Sigmoid colon (tissue), 7 donors: ENCODE results near the gene GOLGA7B. TPM values are rescaled to one million over a fixed set of nuclear protein-coding genes. Genes with fewer than 3 reads are reported as not detected.
"Not testable (repeated sequence)": the region's sequence is repeated elsewhere in the genome, so short reads cannot be mapped to it uniquely, and the experiment has no call there.

Experiments used
- DNase-seq: peaks from one replicate; pipeline ENCODE4 v3.0.0-alpha.2; 2019
- H3K27ac ChIP-seq, 4 donors: fragments of 200-600 bp; sonication (generic); one replicate each; pipeline ENCODE4 v1.5.1; 2016 to 2019; ENCODE audit warnings: mild to moderate bottlenecking in 1 of 4
- H3K27me3 ChIP-seq, 3 donors: fragments of 200-600 bp; sonication (generic); one replicate each; pipeline ENCODE4 v1.5.1; 2019; ENCODE audit warnings: mild to moderate bottlenecking in 1 of 3
- H3K36me3 ChIP-seq, 4 donors: fragments of 200-600 bp; sonication (generic); one replicate each; pipeline ENCODE4 v1.5.1; 2016 to 2019
- H3K4me1 ChIP-seq, 4 donors: fragments of 200-600 bp; sonication (generic); one replicate each; pipeline ENCODE4 v1.5.1; 2017 to 2019
- H3K4me3 ChIP-seq, 4 donors: fragments of 200-600 bp; sonication (generic); one replicate each; pipeline ENCODE4 v1.5.1; 2017 to 2019; ENCODE audit warnings: mild to moderate bottlenecking in 2 of 4, moderate library complexity in 1 of 4
- H3K9me3 ChIP-seq, 4 donors: fragments of 200-600 bp in 3 of 4; sonication (generic) in 3 of 4; one replicate each; pipeline versions ENCODE4 v1.5.1 to v1.6.1; 2013 to 2019
- CTCF ChIP-seq, 4 experiments: fragments of 450-650 bp in 3 of 4; fragments of 200-600 bp in 1 of 4; IDR thresholded peaks; one replicate each; pipeline ENCODE4 v1.5.1; 2016 to 2019; ENCODE audit warnings: antibody characterized with exemption in 4 of 4, mild to moderate bottlenecking in 3 of 4, moderate library complexity in 2 of 4
- EP300 ChIP-seq, 4 donors: sonication (generic); formaldehyde crosslinking; IDR thresholded peaks; one replicate each; pipeline ENCODE4 v1.6.1; 2017; ENCODE audit warnings: antibody characterized with exemption in 4 of 4
- POLR2A ChIP-seq, 2 donors: fragments of 450-650 bp; IDR thresholded peaks; one replicate each; pipeline ENCODE4 v1.6.1; 2016; ENCODE audit warnings: antibody characterized with exemption in 2 of 2, mild to moderate bottlenecking in 2 of 2, moderate library complexity in 2 of 2
- POLR2AphosphoS5 ChIP-seq, 4 donors: sonication (generic); formaldehyde crosslinking; IDR thresholded peaks; one replicate each; pipeline ENCODE4 v1.6.1; 2017; ENCODE audit warnings: antibody characterized with exemption in 4 of 4
- WGBS, 2 donors: extraction: QIAGEN DNeasy Blood & Tissue Kit; methylation state at CpG; one replicate each; pipeline ENCODE4 v1.1.7; 2013; 5-methylcytosine and 5-hydroxymethylcytosine counted together
- intact Hi-C: fragments of 100-400 bp; cut with DNase I; formaldehyde crosslinking; loops from one replicate; pipeline ENCODE4 v1.15.1; 2023
- polyA plus RNA-seq, 3 donors: library from polyadenylated mRNA; stranded (reverse); fragments of 200-250 nt; gene quantifications; one replicate each; pipeline ENCODE4 v1.2.3, GENCODE V29; 2013
- total RNA-seq, 4 donors: library from RNA; depleted of rRNA; stranded (reverse); fragments of >200 nt; gene quantifications; one replicate each; pipeline ENCODE4 v1.1.0, GENCODE V29; 2016
- donor health status: healthy with polysubstance abuse.
- donor health status: Bipolar disorder and iron deficiency.
- donor health status: healthy.

The GOLGA7B gene
- total and polyA plus RNA-seq, 7 donors = 0.16 to 1.4 (median 0.71) TPM

DNA sequence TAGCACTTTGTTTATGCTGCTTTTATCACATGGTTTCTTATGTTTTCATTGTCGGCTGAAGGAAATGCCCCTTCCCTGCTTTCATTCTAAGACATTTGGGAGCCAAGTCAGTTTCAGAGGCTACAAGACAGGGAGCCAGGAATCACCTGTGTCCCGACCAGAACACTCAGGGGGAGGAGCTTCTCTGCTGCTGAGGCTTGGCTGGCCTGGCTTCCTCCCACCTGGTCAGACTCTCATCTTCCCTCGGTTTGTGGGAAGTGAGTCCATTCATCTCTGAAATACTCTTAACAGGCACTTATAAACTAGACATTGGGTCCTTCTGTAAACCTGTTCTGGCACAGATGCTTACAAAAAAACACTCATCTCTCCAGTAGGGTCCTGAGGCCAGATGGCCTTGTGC lies 19.6 kb upstream of the GOLGA7B start:
- intact Hi-C loops = no loop called here
- no peak for DNase-seq
- peaks cover 0 to 39% (median 0%) of the 10 kb centered on the region in 3 donors for H3K27me3 ChIP-seq
- WGBS, 2 donors = 4 to 21% methylated on average over 3 of the region's 3 CpGs
- no peak overlapping the region for H3K27ac ChIP-seq
- TF ChIP-seq POLR2AphosphoS5 (IDR thresholded peaks at IDR 0.05) (no peak), EP300 (IDR thresholded peaks at IDR 0.05) (no peak), CTCF (IDR thresholded peaks at IDR 0.05) (no peak), POLR2A (IDR thresholded peaks at IDR 0.05) (no peak)
- no peak overlapping the region for H3K4me3 ChIP-seq
- no peaks in the 10 kb centered on the region for H3K36me3 ChIP-seq
- no peaks in the 10 kb centered on the region for H3K4me1 ChIP-seq
- no peaks in the 10 kb centered on the region for H3K9me3 ChIP-seq

- no peaks in the 10 kb centered on the region for H3K9me3 ChIP-seq
- no peaks in the 10 kb centered on the region for H3K4me1 ChIP-seq
- no peak for DNase-seq
- H3K4me3 ChIP-seq = no peak overlapping the region
- no peaks in the 10 kb centered on the region for H3K36me3 ChIP-seq
- H3K27me3 ChIP-seq = peaks cover 0 to 37% (median 0%) of the 10 kb centered on the region in 3 donors
- intact Hi-C loops = no loop called here
- WGBS, 2 donors = 73% methylated on average over 2 of the region's 2 CpGs
- no peak for TF ChIP-seq EP300 (IDR thresholded peaks at IDR 0.05)
- TF ChIP-seq CTCF (IDR thresholded peaks at IDR 0.05) = no peak
- no peak for TF ChIP-seq POLR2A (IDR thresholded peaks at IDR 0.05)
- no peak for TF ChIP-seq POLR2AphosphoS5 (IDR thresholded peaks at IDR 0.05)
- H3K27ac ChIP-seq = no peak overlapping the region
Observed at GRCh38 chr10:97831259-97831658, 18.4 kb upstream of the GOLGA7B start.

GRCh38 chr10:97836446-97836845 lies 13.2 kb upstream of the GOLGA7B start:
- Histone ChIP-seq H3K4me3 (no peak overlapping the region), H3K27ac (no peak overlapping the region), H3K4me1 (peaks cover 0 to 11% (median 4%) of the 10 kb centered on the region in 4 donors), H3K9me3 (no peaks in the 10 kb centered on the region), H3K27me3 (peaks cover 0 to 25% (median 0%) of the 10 kb centered on the region in 3 donors), H3K36me3 (no peaks in the 10 kb centered on the region)
- intact Hi-C loops = no loop called here
- peak; percentile 34 for DNase-seq
- TF ChIP-seq CTCF (IDR thresholded peaks at IDR 0.05) (no peak), POLR2AphosphoS5 (IDR thresholded peaks at IDR 0.05) (no peak), EP300 (IDR thresholded peaks at IDR 0.05) (no peak), POLR2A (IDR thresholded peaks at IDR 0.05) (no peak)
- WGBS, 2 donors = 82 to 88% methylated on average over 2 of the region's 2 CpGs

- no peak overlapping the region for H3K4me3 ChIP-seq
- intact Hi-C loops = no loop called here
- H3K4me1 ChIP-seq = peaks cover 0 to 11% (median 4%) of the 10 kb centered on the region in 4 donors
- H3K27me3 ChIP-seq = peaks cover 0 to 18% (median 0%) of the 10 kb centered on the region in 3 donors
- DNase-seq = peak; percentile 13
- no peak overlapping the region for H3K27ac ChIP-seq
- TF ChIP-seq POLR2A (IDR thresholded peaks at IDR 0.05) (no peak), CTCF (IDR thresholded peaks at IDR 0.05) (no peak), EP300 (IDR thresholded peaks at IDR 0.05) (no peak), POLR2AphosphoS5 (IDR thresholded peaks at IDR 0.05) (no peak)
- no peaks in the 10 kb centered on the region for H3K9me3 ChIP-seq
- H3K36me3 ChIP-seq = no peaks in the 10 kb centered on the region
- 94 to 95% methylated on average over 3 of the region's 3 CpGs for WGBS, 2 donors
Observed at GRCh38 chr10:97838091-97838490, 11.6 kb upstream of the GOLGA7B start.

- intact Hi-C loops, H3K27ac ChIP-seq, H3K4me3 ChIP-seq, H3K27me3 ChIP-seq, H3K9me3 ChIP-seq, DNase-seq, H3K36me3 ChIP-seq: not testable (repeated sequence)
- peaks cover 0 to 11% (median 4%) of the 10 kb centered on the region in 4 donors for H3K4me1 ChIP-seq
- WGBS, 2 donors = 95% methylated on average over 16 of the region's 22 CpGs
Observed at GRCh38 chr10:97841166-97841565, 8.5 kb upstream of the GOLGA7B start.

DNA sequence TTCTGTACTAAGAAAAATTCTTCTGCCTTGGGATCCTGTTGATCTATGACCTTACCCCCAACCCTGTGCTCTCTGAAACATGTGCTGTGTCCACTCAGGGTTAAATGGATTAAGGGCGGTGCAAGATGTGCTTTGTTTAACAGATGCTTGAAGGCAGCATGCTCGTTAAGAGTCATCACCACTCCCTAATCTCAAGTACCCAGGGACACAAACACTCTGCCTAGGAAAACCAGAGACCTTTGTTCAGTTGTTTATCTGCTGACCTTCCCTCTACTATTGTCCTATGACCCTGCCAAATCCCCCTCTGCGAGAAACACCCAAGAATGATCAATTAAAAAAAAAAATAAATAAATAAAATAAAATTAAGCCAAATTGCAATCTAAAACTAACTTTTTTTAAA lies 7.5 kb upstream of the GOLGA7B start:
- 21 to 27% methylated on average over 1 to 2 of the region's 3 CpGs for WGBS, 2 donors
- H3K4me3 ChIP-seq, H3K36me3 ChIP-seq, DNase-seq, H3K27me3 ChIP-seq, H3K9me3 ChIP-seq, intact Hi-C loops, H3K27ac ChIP-seq: not testable (repeated sequence)
- peaks cover 0 to 11% (median 4%) of the 10 kb centered on the region in 4 donors for H3K4me1 ChIP-seq
